ENCODE measurements around the gene BOLA3. TPM values are rescaled to one million over a fixed set of nuclear protein-coding genes. Genes with fewer than 3 reads are reported as not detected.

Gene BOLA3
- total and polyA plus RNA-seq, 10 of the 15 experiments (the other 5 are each of a cell fraction or from before 2014, with no cell fraction given), result 62.6 to 300 (median 134) TPM

GRCh38 chr2:74164761-74165160 is 17.0 kb upstream of the BOLA3 start (continued):
- no peak for TF ChIP-seq ZNF687 (IDR thresholded peaks at IDR 0.05)
- no peak for TF ChIP-seq POLR2AphosphoS5 (IDR thresholded peaks at IDR 0.05; ENCODE audit: low read length)
- TF ChIP-seq ZBED1 (IDR thresholded peaks at IDR 0.05; ENCODE audit: borderline replicate concordance), result no peak

GRCh38 chr2:74162951-74163350 is 15.2 kb upstream of the BOLA3 start:
- ATAC-seq (no peak), DNase-seq (ENCODE audit: low read depth, low spot score) (no peak), FAIRE-seq (no peak)
- Histone ChIP-seq H3K79me2 (ENCODE audit: control insufficient read depth, insufficient read depth, low read length) (peaks cover 23% of the 10 kb centered on the region), H2AFZ (ENCODE audit: control insufficient read depth, low read depth, low read length) (no peak overlapping the region), H3K27me3 (replicated peaks in 1 of 2; ENCODE audit: control insufficient read depth in 2 of 2, insufficient read depth in 2 of 2, low read length in 1 of 2) (no peaks in the 10 kb centered on the region), H3K36me3 (ENCODE audit: control insufficient read depth in 2 of 2, insufficient read depth in 2 of 2, low read length in 1 of 2) (peaks cover 13 to 57% of the 10 kb centered on the region in 2 experiments), H3K27ac (ENCODE audit: control insufficient read depth, insufficient read depth) (no peak overlapping the region), H4K20me1 (ENCODE audit: control insufficient read depth, insufficient read depth) (no peaks in the 10 kb centered on the region), H3K4me2 (ENCODE audit: control insufficient read depth, insufficient read depth) (no peak overlapping the region), H3K9ac (ENCODE audit: control insufficient read depth, insufficient read depth, low read length) (no peak overlapping the region), H3K4me3 (no peak overlapping the region), H3K4me1 (ENCODE audit: control insufficient read depth, insufficient read depth, low read length) (no peaks in the 10 kb centered on the region), H3K9me3 (replicated peaks; ENCODE audit: control insufficient read depth, insufficient read depth, low read length) (peaks cover 3% of the 10 kb centered on the region; the same call in 2 of the 3 replicates)
- WGBS (ENCODE audit: insufficient coverage, insufficient replicate concordance, low lambda C conversion rate, missing lambda C conversion rate), result 96% methylated on average over 6 of the region's 6 CpGs
- TSS peak; percentile 6 for BruUV-seq (replicated peaks)
- ChIA-PET CTCF (interaction anchor here (0.7 to 2.3 kb wide), 7 partner anchors 8 to 339 kb away, joined by 3 to 9 read pairs (median 5); partner anchors contain the start of genes BOLA3 and MTHFD2), SMC1A (ENCODE audit: uncharacterized antibody, unreplicated experiment) (interaction anchor here (1.3 to 3.2 kb wide), 3 partner anchors 8 to 12 kb away, joined by 4 to 15 read pairs (median 14); no protein-coding TSS in a partner anchor), POLR2A (no interaction called here), RAD21 (ENCODE audit: unreplicated experiment) (no interaction called here)
- no peak for TF ChIP-seq TAF1 (IDR thresholded peaks at IDR 0.05; ENCODE audit: borderline replicate concordance, low read depth, low read length)
- TF ChIP-seq ATF3 (IDR thresholded peaks at IDR 0.05; ENCODE audit: borderline replicate concordance, extremely low read depth, low read depth, low read length), result no peak
- TF ChIP-seq ZZZ3 (IDR thresholded peaks at IDR 0.05; ENCODE audit: control insufficient read depth, insufficient read length, low read depth), result no peak
- TF ChIP-seq MAX (IDR thresholded peaks at IDR 0.05; ENCODE audit: low read depth, low read length), result no peak
- intact Hi-C loops (cut with micrococcal nuclease; ENCODE audit: unreplicated experiment) (no loop called here), in situ Hi-C loops (cut with MboI) (no loop called here)
